Osteocyte (in vitro differentiated cells): ENCODE data around the gene ERG. TPM values are rescaled to one million over a fixed set of nuclear protein-coding genes. Genes with fewer than 3 reads are reported as not detected.

ENCODE experiments used
- DNase-seq: peaks from one replicate; pipeline ENCODE4 v3.0.0; 2021; ENCODE audit warnings: mixed read lengths; ENCODE audit not compliant: unreplicated experiment; ENCODE audit errors: extremely low spot score
- H3K27ac Mint-ChIP-seq: one replicate; pipeline ENCODE4 v1.8.0; 2021; ENCODE audit warnings: mild to moderate bottlenecking, mixed read lengths; ENCODE audit not compliant: unreplicated experiment
- H3K27me3 Mint-ChIP-seq: one replicate; pipeline ENCODE4 v1.8.0; 2021; ENCODE audit warnings: mixed read lengths; ENCODE audit not compliant: unreplicated experiment
- H3K36me3 Mint-ChIP-seq: one replicate; pipeline ENCODE4 v1.8.0; 2021; ENCODE audit warnings: mixed read lengths; ENCODE audit not compliant: unreplicated experiment
- H3K4me1 Mint-ChIP-seq: one replicate; pipeline ENCODE4 v1.8.0; 2021; ENCODE audit warnings: mixed read lengths; ENCODE audit not compliant: unreplicated experiment
- H3K4me3 Mint-ChIP-seq: one replicate; pipeline ENCODE4 v1.8.0; 2021; ENCODE audit warnings: mild to moderate bottlenecking, moderate library complexity, mixed read lengths; ENCODE audit not compliant: unreplicated experiment
- H3K9me3 Mint-ChIP-seq: one replicate; pipeline ENCODE4 v1.8.0; 2021; ENCODE audit warnings: mixed read lengths; ENCODE audit not compliant: unreplicated experiment
- total RNA-seq: library from RNA; stranded (reverse); gene quantifications from 2 replicates; pipeline ENCODE4 v1.2.1, GENCODE V29; 2021
- TF ChIP-seq, protein P1 (sequence below): fragments of 200-600 bp; sonication (generic); IDR thresholded peaks from 2 replicates; pipeline ENCODE4 v1.5.0; 2021; ENCODE audit warnings: antibody characterized with exemption, mild to moderate bottlenecking, moderate library complexity

ERG gene
- total RNA-seq, 1 donor from 2014 or later = 11.0 TPM

DNA sequence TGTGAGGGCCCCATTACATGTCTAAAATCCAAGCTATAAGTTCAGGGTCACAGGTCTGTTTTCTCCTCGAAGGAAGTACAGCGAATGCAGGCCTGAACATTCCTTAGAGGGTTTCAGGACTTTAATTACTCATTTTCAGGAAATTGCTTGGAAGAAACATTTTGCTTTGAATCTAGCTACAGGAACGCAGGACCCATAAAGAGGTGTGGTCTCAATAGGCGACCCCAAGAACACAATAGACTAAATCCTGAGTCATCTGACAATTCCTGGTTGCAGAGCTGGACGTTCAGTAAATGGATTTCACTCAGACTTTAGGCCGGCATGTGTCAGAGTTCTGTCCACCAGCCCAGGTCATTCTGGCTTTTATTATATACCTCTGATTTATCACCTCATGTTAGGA is 1.0 kb upstream of the ERG start:
- Mint-ChIP-seq H3K27ac (peak overlapping the region; percentile 21), H3K27me3 (no peaks in the 10 kb centered on the region), H3K9me3 (no peaks in the 10 kb centered on the region), H3K4me1 (peaks cover 58% of the 10 kb centered on the region), H3K4me3 (no peak overlapping the region), H3K36me3 (no peaks in the 10 kb centered on the region)
- no peak for DNase-seq
- TF ChIP-seq, protein P1, sequence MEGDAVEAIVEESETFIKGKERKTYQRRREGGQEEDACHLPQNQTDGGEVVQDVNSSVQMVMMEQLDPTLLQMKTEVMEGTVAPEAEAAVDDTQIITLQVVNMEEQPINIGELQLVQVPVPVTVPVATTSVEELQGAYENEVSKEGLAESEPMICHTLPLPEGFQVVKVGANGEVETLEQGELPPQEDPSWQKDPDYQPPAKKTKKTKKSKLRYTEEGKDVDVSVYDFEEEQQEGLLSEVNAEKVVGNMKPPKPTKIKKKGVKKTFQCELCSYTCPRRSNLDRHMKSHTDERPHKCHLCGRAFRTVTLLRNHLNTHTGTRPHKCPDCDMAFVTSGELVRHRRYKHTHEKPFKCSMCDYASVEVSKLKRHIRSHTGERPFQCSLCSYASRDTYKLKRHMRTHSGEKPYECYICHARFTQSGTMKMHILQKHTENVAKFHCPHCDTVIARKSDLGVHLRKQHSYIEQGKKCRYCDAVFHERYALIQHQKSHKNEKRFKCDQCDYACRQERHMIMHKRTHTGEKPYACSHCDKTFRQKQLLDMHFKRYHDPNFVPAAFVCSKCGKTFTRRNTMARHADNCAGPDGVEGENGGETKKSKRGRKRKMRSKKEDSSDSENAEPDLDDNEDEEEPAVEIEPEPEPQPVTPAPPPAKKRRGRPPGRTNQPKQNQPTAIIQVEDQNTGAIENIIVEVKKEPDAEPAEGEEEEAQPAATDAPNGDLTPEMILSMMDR = no peak

DNA sequence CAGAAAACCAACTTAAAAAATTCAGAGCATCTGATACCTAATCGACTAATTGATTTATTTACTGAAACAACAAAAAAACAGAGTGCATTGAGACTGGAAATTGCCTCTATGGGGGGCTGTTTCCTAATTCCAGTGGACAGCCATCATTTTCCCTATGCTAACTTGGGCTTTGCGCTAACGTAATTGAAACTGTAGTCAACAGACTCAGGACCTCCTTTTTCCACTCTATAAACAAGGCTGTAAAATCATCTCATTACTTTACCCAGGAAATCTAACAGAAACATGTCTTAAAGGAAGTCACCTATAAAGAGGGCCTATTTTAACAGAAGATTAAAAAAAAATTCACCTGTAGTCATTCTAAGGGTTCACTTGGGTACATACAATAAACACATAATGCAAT is 2.1 kb downstream of the ERG start:
- Mint-ChIP-seq H3K27me3 (no peaks in the 10 kb centered on the region), H3K36me3 (no peaks in the 10 kb centered on the region), H3K27ac (peak overlapping the region; percentile 19), H3K9me3 (no peaks in the 10 kb centered on the region), H3K4me1 (peaks cover 72% of the 10 kb centered on the region), H3K4me3 (no peak overlapping the region)
- DNase-seq = no peak
- TF ChIP-seq, protein P1 = no peak

DNA sequence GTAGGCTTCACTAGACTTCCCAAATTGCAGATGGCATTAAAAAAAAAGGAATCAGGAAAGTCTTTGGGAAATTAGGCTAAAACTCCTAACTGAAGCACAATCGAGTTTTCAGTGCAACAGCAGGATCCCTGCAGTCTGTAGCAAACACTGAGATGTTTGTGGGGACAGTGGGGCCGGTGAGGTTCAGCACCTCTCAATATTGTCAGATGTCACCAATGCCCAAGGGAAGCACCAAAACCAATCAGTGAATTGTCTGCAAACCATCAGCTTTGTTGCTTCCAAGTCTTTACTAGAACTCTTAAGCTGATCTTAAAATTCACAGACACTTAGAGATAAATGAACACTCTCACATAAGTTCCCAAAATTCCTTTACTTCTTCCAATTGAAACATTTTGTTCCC is 2.6 kb downstream of the ERG start:
- Mint-ChIP-seq H3K27ac (peak overlapping the region; percentile 81), H3K4me1 (peaks cover 75% of the 10 kb centered on the region), H3K4me3 (no peak overlapping the region), H3K9me3 (no peaks in the 10 kb centered on the region), H3K36me3 (no peaks in the 10 kb centered on the region), H3K27me3 (no peaks in the 10 kb centered on the region)
- no peak for DNase-seq
- TF ChIP-seq, protein P1 = no peak

DNA sequence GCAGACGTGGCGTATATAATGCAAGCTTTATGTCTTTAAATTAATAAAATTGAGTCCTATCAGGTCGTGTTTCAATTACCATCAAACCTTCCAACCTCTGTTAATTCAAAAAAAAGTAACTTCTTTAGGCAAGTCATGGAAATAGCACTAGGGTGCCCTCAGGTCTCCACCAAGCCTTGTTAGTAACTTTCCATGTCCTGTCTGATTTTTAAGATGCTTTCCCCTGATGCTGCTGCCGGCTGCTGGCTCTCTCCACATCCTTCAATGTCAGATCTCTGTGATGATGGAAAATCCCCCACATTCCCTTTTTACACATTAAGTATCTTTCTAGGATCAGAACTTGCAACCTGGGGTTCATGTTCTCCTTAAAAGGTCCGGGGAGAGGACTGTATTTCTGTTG is 3.0 kb downstream of the ERG start:
- H3K36me3 Mint-ChIP-seq = no peaks in the 10 kb centered on the region
- no peak overlapping the region for H3K4me3 Mint-ChIP-seq
- no peaks in the 10 kb centered on the region for H3K9me3 Mint-ChIP-seq
- TF ChIP-seq, protein P1 = no peak
- H3K27me3 Mint-ChIP-seq = no peaks in the 10 kb centered on the region
- H3K4me1 Mint-ChIP-seq = peaks cover 75% of the 10 kb centered on the region
- no peak for DNase-seq
- H3K27ac Mint-ChIP-seq = peak overlapping the region; percentile 81

DNA sequence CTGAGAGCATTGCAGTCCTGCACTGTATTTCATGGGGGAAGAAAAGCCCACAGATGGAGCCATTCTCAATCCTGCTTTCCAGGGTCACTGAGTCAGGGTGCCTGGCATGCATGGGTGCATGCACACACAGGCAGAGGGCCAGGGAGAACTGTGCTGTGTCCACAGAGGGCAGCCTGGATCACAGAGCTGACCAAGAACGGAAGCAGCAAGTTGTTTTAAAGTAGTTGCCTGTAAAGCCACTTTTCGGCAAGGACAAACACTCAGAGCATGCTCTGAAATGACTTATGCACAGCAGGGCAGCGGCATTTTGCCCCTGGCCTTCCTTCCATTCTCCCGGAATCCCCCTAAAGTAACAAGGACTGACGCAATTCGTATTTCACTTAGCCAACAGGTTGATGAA is 3.6 kb downstream of the ERG start:
- no peaks in the 10 kb centered on the region for H3K36me3 Mint-ChIP-seq
- H3K9me3 Mint-ChIP-seq = no peaks in the 10 kb centered on the region
- TF ChIP-seq, protein P1 = no peak
- no peaks in the 10 kb centered on the region for H3K27me3 Mint-ChIP-seq
- no peak overlapping the region for H3K4me3 Mint-ChIP-seq
- peak overlapping the region; percentile 81 for H3K27ac Mint-ChIP-seq
- DNase-seq = no peak
- H3K4me1 Mint-ChIP-seq = peaks cover 72% of the 10 kb centered on the region
